Heart left ventricle (tissue), 13 donors: ENCODE results near the gene OR10H3.

Experiments
- CTCF ChIP-seq, 12 donors: fragments of 200-600 bp; sonication (generic) in 4 of 12; IDR thresholded peaks; one replicate each; pipeline versions ENCODE4 v1.5.0 to v1.8.0; 2018 to 2022; ENCODE audit warnings: antibody characterized with exemption in 12 of 12, mild to moderate bottlenecking in 5 of 12
- POLR2A ChIP-seq, 2 donors: fragments of 450-650 bp; IDR thresholded peaks; one replicate each; pipeline ENCODE4 v1.6.1; 2017; ENCODE audit warnings: antibody characterized with exemption in 2 of 2, mild to moderate bottlenecking in 2 of 2, moderate library complexity in 2 of 2
- donor health status: ischemic (EF 13 %, LVEDD 7.1; RV severe dilation, severe dysfunction).
- donor health status: DM: no; HTN: yes; CAD: no.
- donor health status: DM: no; HTN: no; CAD: no.
- donor health status: ischemic (EF 25% LVEDD 6.9; RV normal size, moderate dysfunction).
- donor health status: ischemic (EF 25% LVEDD 5.7; RV mildly dilated, moderate dysfunction).
- donor health status: ischemic (EF 35%, LVEDD 5.7; RV mildly dilated, moderate dysfunction).
- donor health status: nonischemic (EF 11% LVEDD 7.7; RV severe dilation, severe dysfunction).
- donor health status: DM: yes; HTN: yes; CAD: no.
- donor health status: PGD.
- donor health status: ischemic (EF 29% LVEDD 5.4; RV normal size, mild dysfunction).
- donor health status: nonischemic (EF 23%, LVEDD 6.1; RV moderate dilation, normal function).

GRCh38 chr19:15748239-15748638, 10.5 kb downstream of the OR10H3 start:
- TF ChIP-seq CTCF (IDR thresholded peaks at IDR 0.05) (no peak), POLR2A (IDR thresholded peaks at IDR 0.05) (no peak)
